ENCODE results near the gene NEDD8.

DNA sequence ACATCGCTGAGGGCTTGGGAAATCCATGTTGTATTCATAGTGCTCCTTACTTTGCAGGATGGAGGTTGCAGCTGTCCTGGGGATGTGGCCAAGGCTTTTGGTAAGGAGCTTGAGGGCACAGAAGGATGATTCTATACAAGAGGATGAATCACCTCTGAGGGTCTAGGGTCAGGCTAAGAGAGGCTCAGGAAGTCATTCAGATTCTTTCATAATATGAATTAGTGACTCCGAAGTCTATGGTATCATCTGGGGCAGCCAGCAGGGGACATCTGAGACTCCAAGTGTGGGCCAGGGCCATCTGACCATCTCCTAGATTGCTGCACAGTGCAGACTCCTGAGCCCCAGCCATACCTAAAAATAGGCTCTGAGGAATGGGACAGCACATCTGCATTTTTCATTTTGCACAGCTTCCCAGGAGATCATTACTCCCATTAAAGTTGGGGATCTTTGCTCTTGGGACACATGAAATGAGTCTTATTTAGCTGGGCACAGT, 5.3 kb upstream of the NEDD8 start:
- TF ChIP-seq, protein P1, sequence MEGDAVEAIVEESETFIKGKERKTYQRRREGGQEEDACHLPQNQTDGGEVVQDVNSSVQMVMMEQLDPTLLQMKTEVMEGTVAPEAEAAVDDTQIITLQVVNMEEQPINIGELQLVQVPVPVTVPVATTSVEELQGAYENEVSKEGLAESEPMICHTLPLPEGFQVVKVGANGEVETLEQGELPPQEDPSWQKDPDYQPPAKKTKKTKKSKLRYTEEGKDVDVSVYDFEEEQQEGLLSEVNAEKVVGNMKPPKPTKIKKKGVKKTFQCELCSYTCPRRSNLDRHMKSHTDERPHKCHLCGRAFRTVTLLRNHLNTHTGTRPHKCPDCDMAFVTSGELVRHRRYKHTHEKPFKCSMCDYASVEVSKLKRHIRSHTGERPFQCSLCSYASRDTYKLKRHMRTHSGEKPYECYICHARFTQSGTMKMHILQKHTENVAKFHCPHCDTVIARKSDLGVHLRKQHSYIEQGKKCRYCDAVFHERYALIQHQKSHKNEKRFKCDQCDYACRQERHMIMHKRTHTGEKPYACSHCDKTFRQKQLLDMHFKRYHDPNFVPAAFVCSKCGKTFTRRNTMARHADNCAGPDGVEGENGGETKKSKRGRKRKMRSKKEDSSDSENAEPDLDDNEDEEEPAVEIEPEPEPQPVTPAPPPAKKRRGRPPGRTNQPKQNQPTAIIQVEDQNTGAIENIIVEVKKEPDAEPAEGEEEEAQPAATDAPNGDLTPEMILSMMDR (conservative IDR thresholded peaks at IDR 0.05; ENCODE audit: low read length): no peak
- no peak for TF ChIP-seq EZH2phosphoT487 (IDR thresholded peaks at IDR 0.05; ENCODE audit: borderline replicate concordance)
